ENCODE results near the gene PPP2R1A.
"Not testable (repeated sequence)": the region's sequence is repeated elsewhere in the genome, so short reads cannot be mapped to it uniquely, and the experiment has no call there.

PPP2R1A gene

GRCh38 chr19:52191389-52191788, 1.5 kb downstream of the PPP2R1A start:
- Histone ChIP-seq H3K9me3 (ENCODE audit: insufficient read depth, low read length) (no peaks in the 10 kb centered on the region), H3K36me3 (ENCODE audit: insufficient read depth, insufficient read length, low read length) (peaks cover 43% of the 10 kb centered on the region), H3K4me3 (ENCODE audit: insufficient read length, low read depth) (peak overlapping the region; percentile 73), H3K9ac (ENCODE audit: insufficient read length, low read depth) (peak overlapping the region; percentile 93), H3K27me3 (ENCODE audit: insufficient read depth, insufficient read length) (no peaks in the 10 kb centered on the region), H3K4me1 (ENCODE audit: insufficient read depth, insufficient read length) (no peaks in the 10 kb centered on the region)
- DNase-seq (ENCODE audit: low read depth, low spot score): no peak
- TF ChIP-seq YY1 (IDR thresholded peaks at IDR 0.05; ENCODE audit: insufficient read depth, insufficient read length): no peak
- no peak for TF ChIP-seq ZNF274 (IDR thresholded peaks at IDR 0.05; ENCODE audit: low read depth, low read length)
- no peak for TF ChIP-seq SUZ12 (IDR thresholded peaks at IDR 0.05; ENCODE audit: extremely low read depth, insufficient read depth, insufficient read length)

GRCh38 chr19:52191951-52192350, 2.1 kb downstream of the PPP2R1A start:
- DNase-seq (ENCODE audit: low read depth, low spot score): no peak
- TF ChIP-seq YY1 (IDR thresholded peaks at IDR 0.05; ENCODE audit: insufficient read depth, insufficient read length) (no peak), ZNF274 (IDR thresholded peaks at IDR 0.05; ENCODE audit: low read depth, low read length) (no peak), SUZ12 (IDR thresholded peaks at IDR 0.05; ENCODE audit: extremely low read depth, insufficient read depth, insufficient read length) (no peak)
- Histone ChIP-seq H3K4me3 (ENCODE audit: insufficient read length, low read depth) (peak overlapping the region; percentile 73), H3K9ac (ENCODE audit: insufficient read length, low read depth) (no peak overlapping the region), H3K4me1 (ENCODE audit: insufficient read depth, insufficient read length) (no peaks in the 10 kb centered on the region), H3K27me3 (ENCODE audit: insufficient read depth, insufficient read length) (no peaks in the 10 kb centered on the region), H3K36me3 (ENCODE audit: insufficient read depth, insufficient read length, low read length) (peaks cover 48% of the 10 kb centered on the region), H3K9me3 (ENCODE audit: insufficient read depth, low read length) (no peaks in the 10 kb centered on the region)

GRCh38 chr19:52196256-52196967, 6.6 kb downstream of the PPP2R1A start:
- Histone ChIP-seq H3K4me3 (ENCODE audit: insufficient read length, low read depth) (no peak overlapping the region), H3K27me3 (ENCODE audit: insufficient read depth, insufficient read length) (no peaks in the 10 kb centered on the region), H3K36me3 (ENCODE audit: insufficient read depth, insufficient read length, low read length) (peaks cover 79% of the 10 kb centered on the region), H3K9me3 (ENCODE audit: insufficient read depth, low read length) (no peaks in the 10 kb centered on the region), H3K4me1 (ENCODE audit: insufficient read depth, insufficient read length) (no peaks in the 10 kb centered on the region), H3K9ac (ENCODE audit: insufficient read length, low read depth) (no peak overlapping the region)
- DNase-seq (ENCODE audit: low read depth, low spot score): no peak
- TF ChIP-seq YY1 (IDR thresholded peaks at IDR 0.05; ENCODE audit: insufficient read depth, insufficient read length): no peak
- no peak for TF ChIP-seq ZNF274 (IDR thresholded peaks at IDR 0.05; ENCODE audit: low read depth, low read length)
- TF ChIP-seq SUZ12 (IDR thresholded peaks at IDR 0.05; ENCODE audit: extremely low read depth, insufficient read depth, insufficient read length): no peak

GRCh38 chr19:52197964-52198363, 8.1 kb downstream of the PPP2R1A start:
- TF ChIP-seq YY1 (IDR thresholded peaks at IDR 0.05; ENCODE audit: insufficient read depth, insufficient read length) (no peak), SUZ12 (IDR thresholded peaks at IDR 0.05; ENCODE audit: extremely low read depth, insufficient read depth, insufficient read length) (no peak), ZNF274 (IDR thresholded peaks at IDR 0.05; ENCODE audit: low read depth, low read length) (no peak)
- DNase-seq (ENCODE audit: low read depth, low spot score): no peak
- no peaks in the 10 kb centered on the region for H3K4me1 ChIP-seq (ENCODE audit: insufficient read depth, insufficient read length)
- H3K4me3 ChIP-seq (ENCODE audit: insufficient read length, low read depth): no peak overlapping the region
- no peaks in the 10 kb centered on the region for H3K27me3 ChIP-seq (ENCODE audit: insufficient read depth, insufficient read length)
- peaks cover 87% of the 10 kb centered on the region for H3K36me3 ChIP-seq (ENCODE audit: insufficient read depth, insufficient read length, low read length)
- H3K9ac ChIP-seq (ENCODE audit: insufficient read length, low read depth): no peak overlapping the region
- no peaks in the 10 kb centered on the region for H3K9me3 ChIP-seq (ENCODE audit: insufficient read depth, low read length)

- H3K36me3 ChIP-seq (ENCODE audit: insufficient read depth, insufficient read length, low read length): peaks cover 90% of the 10 kb centered on the region
- no peaks in the 10 kb centered on the region for H3K4me1 ChIP-seq (ENCODE audit: insufficient read depth, insufficient read length)
- TF ChIP-seq SUZ12 (IDR thresholded peaks at IDR 0.05; ENCODE audit: extremely low read depth, insufficient read depth, insufficient read length) (no peak), ZNF274 (IDR thresholded peaks at IDR 0.05; ENCODE audit: low read depth, low read length) (no peak), YY1 (IDR thresholded peaks at IDR 0.05; ENCODE audit: insufficient read depth, insufficient read length) (no peak)
- H3K27me3 ChIP-seq (ENCODE audit: insufficient read depth, insufficient read length): no peaks in the 10 kb centered on the region
- H3K9me3 ChIP-seq (ENCODE audit: insufficient read depth, low read length): no peaks in the 10 kb centered on the region
- H3K9ac ChIP-seq (ENCODE audit: insufficient read length, low read depth): no peak overlapping the region
- no peak overlapping the region for H3K4me3 ChIP-seq (ENCODE audit: insufficient read length, low read depth)
- DNase-seq (ENCODE audit: low read depth, low spot score): no peak
These were observed 8.8 kb downstream of the PPP2R1A start for GRCh38 chr19:52198678-52199077.

- H3K9ac ChIP-seq (ENCODE audit: insufficient read length, low read depth): no peak overlapping the region
- H3K4me1 ChIP-seq (ENCODE audit: insufficient read depth, insufficient read length): no peaks in the 10 kb centered on the region
- no peaks in the 10 kb centered on the region for H3K9me3 ChIP-seq (ENCODE audit: insufficient read depth, low read length)
- TF ChIP-seq SUZ12 (IDR thresholded peaks at IDR 0.05; ENCODE audit: extremely low read depth, insufficient read depth, insufficient read length) (no peak), YY1 (IDR thresholded peaks at IDR 0.05; ENCODE audit: insufficient read depth, insufficient read length) (no peak), ZNF274 (IDR thresholded peaks at IDR 0.05; ENCODE audit: low read depth, low read length) (no peak)
- no peak for DNase-seq (ENCODE audit: low read depth, low spot score)
- peaks cover 90% of the 10 kb centered on the region for H3K36me3 ChIP-seq (ENCODE audit: insufficient read depth, insufficient read length, low read length)
- no peak overlapping the region for H3K4me3 ChIP-seq (ENCODE audit: insufficient read length, low read depth)
- H3K27me3 ChIP-seq (ENCODE audit: insufficient read depth, insufficient read length): no peaks in the 10 kb centered on the region
These were observed 10.2 kb downstream of the PPP2R1A start for GRCh38 chr19:52200044-52200443.

GRCh38 chr19:52200755-52201391, 11.0 kb downstream of the PPP2R1A start:
- not testable (repeated sequence) for H3K4me3 ChIP-seq (ENCODE audit: insufficient read length, low read depth); H3K4me1 ChIP-seq (ENCODE audit: insufficient read depth, insufficient read length); H3K27me3 ChIP-seq (ENCODE audit: insufficient read depth, insufficient read length); H3K9ac ChIP-seq (ENCODE audit: insufficient read length, low read depth); DNase-seq (ENCODE audit: low read depth, low spot score); H3K9me3 ChIP-seq (ENCODE audit: insufficient read depth, low read length)
- H3K36me3 ChIP-seq (ENCODE audit: insufficient read depth, insufficient read length, low read length): peaks cover 90% of the 10 kb centered on the region
